Smooth muscle cell (in vitro differentiated cells): ENCODE measurements around the gene PLPPR1. TPM values are rescaled to one million over a fixed set of nuclear protein-coding genes. Genes with fewer than 3 reads are reported as not detected.

Experiments
- DNase-seq: peaks from one replicate; lab custom pipeline; 2025; ENCODE audit not compliant: unreplicated experiment; lab: John Stamatoyannopoulos, UW
- H2AFZ ChIP-seq: fragments of 200-600 bp; sonication (generic); 2 replicates; pipeline ENCODE4 v1.6.0; 2016; ENCODE audit warnings: antibody characterized with exemption, low read depth, mild to moderate bottlenecking
- H3F3A ChIP-seq: fragments of 200-600 bp; sonication (generic); 2 replicates; pipeline ENCODE4 v1.6.0; 2017; ENCODE audit warnings: antibody characterized with exemption, low read depth
- H3K27ac ChIP-seq: fragments of 200-600 bp; sonication (generic); 2 replicates; pipeline ENCODE4 v1.5.1; 2016; ENCODE audit warnings: low read depth, mild to moderate bottlenecking
- H3K27me3 ChIP-seq: fragments of 200-600 bp; sonication (generic); 2 replicates; pipeline ENCODE4 v1.6.1; 2016; ENCODE audit warnings: low read depth, mild to moderate bottlenecking
- H3K36me3 ChIP-seq: fragments of 200-600 bp; sonication (generic); 2 replicates; pipeline ENCODE4 v1.5.1; 2016; ENCODE audit warnings: low read depth
- H3K4me1 ChIP-seq: fragments of 200-600 bp; sonication (generic); 2 replicates; pipeline ENCODE4 v1.5.1; 2016; ENCODE audit warnings: low read depth
- H3K4me2 ChIP-seq: fragments of 200-600 bp; sonication (generic); 2 replicates; pipeline ENCODE4 v1.6.0; 2016; ENCODE audit warnings: mild to moderate bottlenecking
- H3K4me3 ChIP-seq: fragments of 200-600 bp; sonication (generic); 2 replicates; pipeline ENCODE4 v1.5.1; 2016; ENCODE audit warnings: mild to moderate bottlenecking
- H3K79me2 ChIP-seq: fragments of 200-600 bp; sonication (generic); 2 replicates; pipeline ENCODE4 v1.6.0; 2016; ENCODE audit warnings: low read depth, mild to moderate bottlenecking
- H3K9ac ChIP-seq: fragments of 200-600 bp; sonication (generic); 2 replicates; pipeline ENCODE4 v1.6.0; 2016; ENCODE audit warnings: low read depth
- H3K9me3 ChIP-seq: fragments of 200-600 bp; sonication (generic); replicated peaks from 2 replicates; pipeline ENCODE4 v1.5.1; 2016; ENCODE audit warnings: low read depth
- H4K20me1 ChIP-seq: fragments of 200-600 bp; sonication (generic); 2 replicates; pipeline ENCODE4 v1.6.0; 2016; ENCODE audit warnings: low read depth
- CTCF ChIP-seq: fragments of 200-600 bp; sonication (generic); IDR thresholded peaks from 2 replicates; pipeline ENCODE4 v1.5.1; 2017; ENCODE audit warnings: borderline replicate concordance, mild to moderate bottlenecking, antibody characterized with exemption; ENCODE audit not compliant: insufficient read depth, poor library complexity, severe bottlenecking
- WGBS: methylation state at CpG from one replicate; pipeline ENCODE4 v1.1.7; 2016; ENCODE audit warnings: low lambda C conversion rate; 5-methylcytosine and 5-hydroxymethylcytosine counted together
- polyA plus RNA-seq: library from polyadenylated mRNA; unstranded; fragments of >200 nt; fragmentation: Nextera tagmentation; extraction: Ambion mirVana; gene quantifications from 2 replicates; pipeline ENCODE4 v1.2.1, GENCODE V29; 2016
- total RNA-seq: library from RNA; depleted of rRNA; stranded (reverse); fragments of >200 nt; gene quantifications from 2 replicates; pipeline ENCODE4 v1.2.3, GENCODE V29; 2014

The PLPPR1 gene
- total and polyA plus RNA-seq, 2 experiments from 2014 or later, result not detected

DNA sequence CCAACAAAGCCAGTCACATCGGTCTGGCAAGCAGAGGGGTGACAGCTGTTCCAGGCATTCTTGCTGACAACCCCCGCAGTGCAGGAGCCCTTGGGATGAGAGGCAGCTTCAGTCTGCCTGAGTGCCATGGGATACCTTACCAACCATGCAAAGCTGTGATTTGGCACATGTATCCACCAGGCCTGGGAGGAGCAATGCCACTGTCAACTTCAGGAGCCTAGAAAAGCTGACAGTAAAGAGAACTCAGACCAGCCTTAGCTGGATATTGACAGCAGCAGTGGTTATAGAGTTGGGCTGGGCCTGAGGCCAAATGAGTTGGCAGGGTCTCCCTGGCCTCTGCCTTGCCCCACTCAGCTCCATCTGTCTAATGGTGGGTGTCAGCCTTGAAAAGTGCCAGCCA is 10.1 kb upstream of the PLPPR1 start:
- Histone ChIP-seq H2AFZ (no peak overlapping the region), H3K36me3 (no peaks in the 10 kb centered on the region), H3K4me2 (no peak overlapping the region), H3K27ac (no peak overlapping the region), H4K20me1 (no peaks in the 10 kb centered on the region), H3K27me3 (peaks cover 6% of the 10 kb centered on the region), H3K9me3 (no peaks in the 10 kb centered on the region), H3K4me3 (no peak overlapping the region), H3K9ac (no peak overlapping the region), H3F3A (no peaks in the 10 kb centered on the region), H3K79me2 (no peaks in the 10 kb centered on the region), H3K4me1 (no peaks in the 10 kb centered on the region)
- TF ChIP-seq CTCF, result no peak
- 84% methylated on average over 2 of the region's 2 CpGs for WGBS
- DNase-seq, result no peak

- no peaks in the 10 kb centered on the region for H3K36me3 ChIP-seq
- H3K4me2 ChIP-seq, result no peak overlapping the region
- H3K27ac ChIP-seq, result no peak overlapping the region
- H3K27me3 ChIP-seq, result peaks cover 36% of the 10 kb centered on the region
- TF ChIP-seq CTCF, result no peak
- H3K4me1 ChIP-seq, result no peaks in the 10 kb centered on the region
- no peak overlapping the region for H3K4me3 ChIP-seq
- no peaks in the 10 kb centered on the region for H4K20me1 ChIP-seq
- DNase-seq, result no peak
- no peaks in the 10 kb centered on the region for H3K79me2 ChIP-seq
- no peaks in the 10 kb centered on the region for H3K9me3 ChIP-seq
- H3F3A ChIP-seq, result no peaks in the 10 kb centered on the region
- no peak overlapping the region for H3K9ac ChIP-seq
- H2AFZ ChIP-seq, result no peak overlapping the region
Observed at GRCh38 chr9:101022704-101023103, 5.8 kb upstream of the PLPPR1 start.

GRCh38 chr9:101025940-101026339 is 2.6 kb upstream of the PLPPR1 start:
- 73% methylated on average over 2 of the region's 2 CpGs for WGBS

More at GRCh38 chr9:101025940-101026339, 2.6 kb upstream of the PLPPR1 start:
- H3K4me2 ChIP-seq, result no peak overlapping the region
- no peaks in the 10 kb centered on the region for H4K20me1 ChIP-seq
- H3K4me3 ChIP-seq, result no peak overlapping the region
- H3K36me3 ChIP-seq, result no peaks in the 10 kb centered on the region
- H3K79me2 ChIP-seq, result no peaks in the 10 kb centered on the region
- H3K4me1 ChIP-seq, result peaks cover 9% of the 10 kb centered on the region
- no peak for DNase-seq
- no peak overlapping the region for H3K27ac ChIP-seq
- H3K9me3 ChIP-seq, result no peaks in the 10 kb centered on the region
- no peak overlapping the region for H2AFZ ChIP-seq
- no peak for TF ChIP-seq CTCF
- H3K9ac ChIP-seq, result no peak overlapping the region
- H3F3A ChIP-seq, result no peaks in the 10 kb centered on the region
- H3K27me3 ChIP-seq, result peaks cover 64% of the 10 kb centered on the region
